Parathyroid adenoma (tissue), 2 donors: ENCODE measurements around the gene ALKBH3.
A peak's percentile ranks its signal among the peaks of the same experiment; 100 is the strongest.

Source experiments
- H2AFZ ChIP-seq: fragments of 300-600 bp; sonication (generic); one replicate; pipeline ENCODE4 v1.7.0; 2017; ENCODE audit warnings: antibody characterized with exemption, mild to moderate bottlenecking
- H3K27ac ChIP-seq: fragments of 300-600 bp; sonication (generic); one replicate; pipeline ENCODE4 v1.7.0; 2017
- H3K27me3 ChIP-seq: fragments of 300-600 bp; sonication (generic); one replicate; pipeline ENCODE4 v1.7.0; 2017; ENCODE audit warnings: low read length; ENCODE audit not compliant: control insufficient read depth, insufficient read depth
- H3K36me3 ChIP-seq: fragments of 300-600 bp; sonication (generic); one replicate; pipeline ENCODE4 v1.7.0; 2017; ENCODE audit warnings: low read length; ENCODE audit not compliant: control insufficient read depth, insufficient read depth
- H3K4me1 ChIP-seq: fragments of 300-600 bp; sonication (generic); one replicate; pipeline ENCODE4 v1.7.0; 2017; ENCODE audit warnings: control low read depth
- H3K4me2 ChIP-seq: fragments of 300-600 bp; sonication (generic); one replicate; pipeline ENCODE4 v1.7.0; 2017; ENCODE audit warnings: low read length
- H3K4me3 ChIP-seq: fragments of 300-600 bp; sonication (generic); one replicate; pipeline ENCODE4 v1.7.0; 2017; ENCODE audit warnings: low read depth, low read length
- H3K79me2 ChIP-seq: fragments of 300-600 bp; sonication (generic); one replicate; pipeline ENCODE4 v1.7.0; 2017; ENCODE audit warnings: control low read depth
- H3K9ac ChIP-seq: fragments of 300-600 bp; sonication (generic); one replicate; pipeline ENCODE4 v1.7.0; 2017; ENCODE audit warnings: mild to moderate bottlenecking
- H3K9me3 ChIP-seq: fragments of 300-600 bp; sonication (generic); one replicate; pipeline ENCODE4 v1.7.0; 2017; ENCODE audit warnings: low read length; ENCODE audit not compliant: control insufficient read depth
- CTCF ChIP-seq: fragments of 300-600 bp; sonication (generic); IDR thresholded peaks from one replicate; pipeline ENCODE4 v1.7.0; 2017; ENCODE audit warnings: antibody characterized with exemption, mild to moderate bottlenecking
- donor health status: primary hyperparathyroidism.

ALKBH3 gene

GRCh38 chr11:43944761-43945311 is 64.2 kb downstream of the ALKBH3 start:
- no peaks in the 10 kb centered on the region for H3K36me3 ChIP-seq
- H2AFZ ChIP-seq: no peak overlapping the region
- peak; percentile 43 for TF ChIP-seq CTCF
- H3K9me3 ChIP-seq: no peaks in the 10 kb centered on the region
- no peak overlapping the region for H3K27ac ChIP-seq
- H3K79me2 ChIP-seq: no peaks in the 10 kb centered on the region
- no peaks in the 10 kb centered on the region for H3K27me3 ChIP-seq
- no peak overlapping the region for H3K4me2 ChIP-seq
- H3K4me1 ChIP-seq: no peaks in the 10 kb centered on the region
- no peak overlapping the region for H3K9ac ChIP-seq
- H3K4me3 ChIP-seq: no peak overlapping the region

- TF ChIP-seq CTCF: no peak
- H3K79me2 ChIP-seq: no peaks in the 10 kb centered on the region
Observed at GRCh38 chr11:43947003-43947500, 66.4 kb downstream of the ALKBH3 start.

GRCh38 chr11:43947815-43948214 is 67.2 kb downstream of the ALKBH3 start:
- H3K36me3 ChIP-seq: no peaks in the 10 kb centered on the region
- H3K4me1 ChIP-seq: no peaks in the 10 kb centered on the region
- H3K9ac ChIP-seq: no peak overlapping the region
- H3K79me2 ChIP-seq: no peaks in the 10 kb centered on the region
- H3K4me3 ChIP-seq: no peak overlapping the region
- H3K27me3 ChIP-seq: no peaks in the 10 kb centered on the region
- no peaks in the 10 kb centered on the region for H3K9me3 ChIP-seq
- TF ChIP-seq CTCF: no peak
- H3K27ac ChIP-seq: no peak overlapping the region
- H2AFZ ChIP-seq: no peak overlapping the region
- H3K4me2 ChIP-seq: no peak overlapping the region

More at GRCh38 chr11:43947003-43947500, 66.4 kb downstream of the ALKBH3 start:
- no peak overlapping the region for H3K4me3 ChIP-seq
- H3K9ac ChIP-seq: no peak overlapping the region
- H3K4me2 ChIP-seq: no peak overlapping the region
- H3K27ac ChIP-seq: no peak overlapping the region
- no peaks in the 10 kb centered on the region for H3K36me3 ChIP-seq
- no peak overlapping the region for H2AFZ ChIP-seq
- H3K27me3 ChIP-seq: no peaks in the 10 kb centered on the region
- H3K9me3 ChIP-seq: no peaks in the 10 kb centered on the region
- no peaks in the 10 kb centered on the region for H3K4me1 ChIP-seq

- Histone ChIP-seq H3K9ac (no peak overlapping the region), H3K27ac (no peak overlapping the region), H3K4me2 (no peak overlapping the region), H3K36me3 (no peaks in the 10 kb centered on the region), H3K4me3 (no peak overlapping the region), H3K9me3 (no peaks in the 10 kb centered on the region), H3K4me1 (no peaks in the 10 kb centered on the region), H2AFZ (no peak overlapping the region), H3K79me2 (no peaks in the 10 kb centered on the region), H3K27me3 (no peaks in the 10 kb centered on the region)
- TF ChIP-seq CTCF: no peak
Observed at GRCh38 chr11:43948341-43949225, 68.0 kb downstream of the ALKBH3 start.
